LNCaP clone FGC (cell line): Measurements from ENCODE around the gene CNTN5.

Experiments used
- DNase-seq: peaks from one replicate; pipeline ENCODE4 v3.0.0-alpha.2; 2011; ENCODE audit warnings: low read depth
- H3K4me3 ChIP-seq: 2 replicates; pipeline ENCODE4 v1.5.1; 2011; ENCODE audit warnings: mild to moderate bottlenecking, low read depth, low read length, control low read depth
- CTCF ChIP-seq: IDR thresholded peaks from 2 replicates; pipeline ENCODE4 v1.5.1; 2012; ENCODE audit warnings: mild to moderate bottlenecking; ENCODE audit not compliant: control insufficient read depth, insufficient read depth; ENCODE audit errors: extremely low read depth

CNTN5 gene

DNA sequence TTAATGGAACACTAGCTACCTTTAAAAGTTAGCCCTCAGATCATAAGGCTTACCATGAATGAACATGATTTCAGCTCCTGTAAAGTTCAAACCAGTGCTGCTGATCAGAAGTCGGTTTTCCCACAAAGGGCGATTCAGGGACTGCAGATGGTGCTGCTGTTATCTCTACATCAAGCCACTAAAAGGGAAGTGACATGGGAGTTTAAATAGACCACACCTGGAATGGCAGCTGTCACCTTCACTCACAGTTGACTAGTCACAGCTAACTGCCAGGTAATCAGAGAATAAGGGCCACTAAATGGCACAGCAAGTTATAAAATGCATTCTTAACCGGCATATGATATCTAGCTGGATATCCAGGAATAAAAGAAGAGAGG, 1085.2 kb downstream of the CNTN5 start:
- no peak for DNase-seq
- no peak for TF ChIP-seq CTCF
- H3K4me3 ChIP-seq, result no peak overlapping the region

DNA sequence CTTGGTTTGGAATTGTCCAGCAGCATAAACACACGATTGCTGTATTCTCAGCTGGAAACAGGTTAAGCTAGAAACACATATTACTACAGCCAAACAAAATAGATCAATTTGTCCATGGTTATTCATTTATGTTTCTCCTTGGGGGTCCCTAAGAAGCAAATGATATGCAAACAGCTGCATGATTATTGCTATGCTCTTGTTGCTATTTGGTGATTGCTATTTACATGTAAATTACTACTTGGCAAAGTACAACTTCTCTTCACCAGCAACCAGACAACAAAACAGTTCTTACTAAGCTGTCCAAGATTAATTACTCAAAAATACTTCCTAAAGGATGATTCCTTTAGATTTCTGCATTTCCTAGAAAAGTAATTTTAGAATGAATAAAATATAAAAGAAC, 1098.4 kb downstream of the CNTN5 start:
- no peak for DNase-seq
- no peak for TF ChIP-seq CTCF
- no peak overlapping the region for H3K4me3 ChIP-seq

DNA sequence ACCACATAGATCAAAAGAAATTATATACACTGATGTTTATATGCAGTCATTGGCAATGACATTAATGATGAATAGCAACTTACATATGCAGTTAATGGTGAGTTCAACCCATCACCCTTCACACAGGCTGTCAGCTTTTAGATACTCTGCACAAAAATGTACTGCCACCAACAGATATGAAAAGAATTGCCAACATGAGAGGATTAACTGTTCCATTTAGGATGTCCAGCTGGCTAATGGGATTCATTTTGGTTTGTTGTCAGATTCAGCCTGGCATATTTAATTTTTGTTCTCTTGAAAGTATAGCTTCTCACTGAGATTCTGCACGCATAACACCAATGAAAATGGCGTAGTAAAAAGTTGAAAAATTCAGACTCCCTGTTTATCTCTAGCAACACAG, 1112.4 kb downstream of the CNTN5 start:
- no peak for TF ChIP-seq CTCF
- H3K4me3 ChIP-seq, result no peak overlapping the region
- DNase-seq, result no peak

DNA sequence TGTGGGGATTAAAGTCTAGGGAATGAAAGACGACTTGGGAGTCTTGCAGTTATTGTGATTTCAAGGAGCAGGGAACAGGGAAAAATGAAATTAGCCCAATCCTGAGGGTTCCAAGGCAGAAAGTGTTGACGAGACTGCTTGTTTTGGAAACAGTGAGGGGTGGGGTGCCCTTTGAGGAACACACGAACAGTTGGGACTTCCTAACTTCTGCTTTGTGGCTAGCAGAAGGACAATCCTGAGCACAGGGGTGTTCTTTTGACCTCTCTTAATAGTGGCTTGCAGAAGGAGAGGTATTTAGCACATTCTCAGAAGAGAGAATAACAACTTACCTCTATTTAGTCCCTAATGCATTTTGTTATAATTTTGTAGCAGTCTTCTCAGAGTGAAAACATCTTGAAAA, 1120.5 kb downstream of the CNTN5 start:
- DNase-seq, result no peak
- H3K4me3 ChIP-seq, result no peak overlapping the region
- no peak for TF ChIP-seq CTCF

GRCh38 chr11:100151944-100152343, 1131.2 kb downstream of the CNTN5 start:
- no peak overlapping the region for H3K4me3 ChIP-seq
- TF ChIP-seq CTCF, result no peak
- DNase-seq, result no peak

GRCh38 chr11:100152766-100153165, 1132.0 kb downstream of the CNTN5 start:
- DNase-seq, result no peak
- no peak for TF ChIP-seq CTCF
- no peak overlapping the region for H3K4me3 ChIP-seq

- DNase-seq, result no peak
- TF ChIP-seq CTCF, result no peak
- H3K4me3 ChIP-seq, result no peak overlapping the region
These were observed 1142.7 kb downstream of the CNTN5 start for GRCh38 chr11:100163471-100163870.
